Neural progenitor cell (in vitro differentiated cells): ENCODE results near the gene PARVA.

Experiments used
- EZH2 ChIP-seq: fragments of 200-600 bp; sonication (generic); IDR thresholded peaks from 2 replicates; pipeline ENCODE4 v1.6.1; 2017; ENCODE audit warnings: antibody characterized with exemption, mild to moderate bottlenecking, moderate library complexity
- TF ChIP-seq, protein P1 (sequence below): fragments of 200-600 bp; sonication (generic); IDR thresholded peaks from 2 replicates; pipeline ENCODE4 v1.5.1; 2017; ENCODE audit warnings: antibody characterized with exemption, mild to moderate bottlenecking

DNA sequence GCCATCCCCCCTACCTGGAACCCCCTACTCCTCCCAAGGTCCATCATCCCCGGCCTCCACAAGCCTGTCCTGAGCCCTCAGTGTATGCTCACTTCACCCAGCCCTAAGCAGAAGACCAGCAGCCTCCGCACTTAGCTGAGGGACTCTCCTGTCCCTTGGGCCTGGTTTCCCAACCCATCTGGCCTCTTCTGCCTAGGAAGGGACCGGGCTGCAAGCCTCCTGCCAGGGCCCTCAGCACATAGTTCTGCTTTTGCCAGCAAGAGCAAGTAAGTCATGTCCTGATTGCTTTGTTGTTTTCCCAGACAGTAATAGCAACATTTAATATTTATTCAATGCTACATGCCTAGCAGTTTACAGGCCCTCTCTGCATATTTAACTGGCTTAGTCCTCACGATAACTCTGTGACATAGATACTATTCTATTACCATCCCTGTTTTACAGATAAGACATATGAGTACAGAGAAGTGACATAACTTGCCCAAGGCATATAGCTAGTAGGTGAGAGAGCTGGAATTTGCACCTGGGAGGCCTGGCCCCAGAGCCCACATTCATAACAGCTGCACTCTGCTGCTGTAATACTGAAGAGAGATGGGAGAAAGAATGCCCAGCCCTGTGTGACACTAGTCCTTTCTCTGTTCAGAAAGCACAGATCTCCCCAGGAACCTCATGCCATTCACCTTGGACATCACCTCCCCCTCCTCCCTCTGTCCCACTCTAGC is 139.2 kb downstream of the PARVA start:
- TF ChIP-seq EZH2, result no peak
- TF ChIP-seq, protein P1, sequence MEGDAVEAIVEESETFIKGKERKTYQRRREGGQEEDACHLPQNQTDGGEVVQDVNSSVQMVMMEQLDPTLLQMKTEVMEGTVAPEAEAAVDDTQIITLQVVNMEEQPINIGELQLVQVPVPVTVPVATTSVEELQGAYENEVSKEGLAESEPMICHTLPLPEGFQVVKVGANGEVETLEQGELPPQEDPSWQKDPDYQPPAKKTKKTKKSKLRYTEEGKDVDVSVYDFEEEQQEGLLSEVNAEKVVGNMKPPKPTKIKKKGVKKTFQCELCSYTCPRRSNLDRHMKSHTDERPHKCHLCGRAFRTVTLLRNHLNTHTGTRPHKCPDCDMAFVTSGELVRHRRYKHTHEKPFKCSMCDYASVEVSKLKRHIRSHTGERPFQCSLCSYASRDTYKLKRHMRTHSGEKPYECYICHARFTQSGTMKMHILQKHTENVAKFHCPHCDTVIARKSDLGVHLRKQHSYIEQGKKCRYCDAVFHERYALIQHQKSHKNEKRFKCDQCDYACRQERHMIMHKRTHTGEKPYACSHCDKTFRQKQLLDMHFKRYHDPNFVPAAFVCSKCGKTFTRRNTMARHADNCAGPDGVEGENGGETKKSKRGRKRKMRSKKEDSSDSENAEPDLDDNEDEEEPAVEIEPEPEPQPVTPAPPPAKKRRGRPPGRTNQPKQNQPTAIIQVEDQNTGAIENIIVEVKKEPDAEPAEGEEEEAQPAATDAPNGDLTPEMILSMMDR, result no peak
